Glomerular visceral epithelial cell (primary cell): ENCODE data around the gene RNU5B-1.

ENCODE experiments used
- DNase-seq: peaks from one replicate; pipeline ENCODE4 v3.0.0-alpha.2; 2016; ENCODE audit errors: extremely low spot score

Gene RNU5B-1

DNA sequence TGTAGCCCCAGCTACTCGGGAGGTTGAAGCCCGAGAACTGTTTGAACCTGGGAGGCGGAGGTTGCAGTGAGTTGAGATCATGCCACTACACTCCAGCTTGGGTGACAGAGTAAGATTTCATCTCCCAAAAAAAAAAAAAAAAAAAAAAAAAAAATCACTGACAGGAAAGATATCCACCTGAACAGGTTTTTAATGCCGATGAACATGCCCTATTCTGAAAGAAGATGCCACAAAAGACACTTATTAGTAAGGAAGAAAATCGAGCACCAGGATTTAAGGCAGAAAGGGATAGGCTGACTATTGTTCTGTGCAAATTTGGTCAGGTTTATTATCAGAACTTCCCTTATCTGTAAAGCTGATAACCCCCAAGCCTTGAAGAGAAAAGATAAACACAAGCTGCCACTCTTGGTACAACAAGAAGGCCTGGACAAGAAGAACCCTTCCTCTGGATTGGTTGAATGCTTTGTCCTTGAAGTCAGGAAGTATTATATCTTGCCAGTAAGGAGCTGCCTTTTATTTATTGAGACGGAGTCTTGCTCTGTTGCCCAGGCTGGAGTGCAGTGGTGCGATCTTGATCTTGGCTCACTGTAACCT is 15.1 kb upstream of the RNU5B-1 start:
- DNase-seq, result no peak

DNA sequence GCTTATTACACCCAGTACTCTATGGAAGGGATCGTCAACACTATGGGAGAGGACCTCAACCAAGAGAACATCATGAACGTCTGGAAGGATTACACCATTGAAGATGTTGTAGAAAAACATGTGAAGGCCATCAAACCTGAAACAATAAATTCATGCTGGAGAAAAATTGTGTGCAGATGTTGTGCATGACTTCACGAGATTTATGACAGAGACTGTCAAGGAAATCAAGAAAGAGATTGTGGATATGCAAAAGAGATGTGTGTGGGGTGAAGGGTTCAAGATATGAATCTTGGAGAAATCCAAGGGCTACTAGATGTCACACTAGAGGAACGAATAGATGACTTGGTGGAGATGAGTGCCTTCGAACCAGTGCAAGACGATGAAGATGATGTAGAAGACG is 14.2 kb upstream of the RNU5B-1 start:
- no peak for DNase-seq

DNA sequence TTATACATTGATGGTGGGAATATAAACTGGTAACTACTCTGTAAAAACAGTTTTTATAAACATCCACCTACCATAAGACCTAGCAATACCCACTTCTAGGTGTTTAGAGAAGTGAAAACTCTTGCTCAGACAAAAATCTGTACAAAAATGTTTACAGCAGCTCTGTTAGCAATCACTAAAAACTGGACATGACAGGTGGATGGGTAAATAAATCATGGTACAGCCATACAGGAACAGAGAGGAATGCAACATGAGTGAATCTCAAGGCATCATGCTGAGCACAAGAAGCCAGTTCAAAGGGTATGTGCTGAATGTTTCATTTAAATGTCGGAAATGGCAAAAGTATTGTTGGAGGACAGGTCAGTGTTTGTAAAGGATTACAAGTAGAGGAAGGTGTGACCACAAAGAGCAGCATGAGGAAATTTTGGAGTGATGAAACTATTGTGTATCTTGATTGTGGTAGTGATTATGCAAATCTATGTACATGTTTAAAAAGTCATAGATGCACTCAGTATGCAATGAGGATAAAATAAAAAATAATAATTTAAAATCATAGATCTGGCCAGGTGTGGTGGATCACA is 11.4 kb upstream of the RNU5B-1 start:
- DNase-seq, result no peak

DNA sequence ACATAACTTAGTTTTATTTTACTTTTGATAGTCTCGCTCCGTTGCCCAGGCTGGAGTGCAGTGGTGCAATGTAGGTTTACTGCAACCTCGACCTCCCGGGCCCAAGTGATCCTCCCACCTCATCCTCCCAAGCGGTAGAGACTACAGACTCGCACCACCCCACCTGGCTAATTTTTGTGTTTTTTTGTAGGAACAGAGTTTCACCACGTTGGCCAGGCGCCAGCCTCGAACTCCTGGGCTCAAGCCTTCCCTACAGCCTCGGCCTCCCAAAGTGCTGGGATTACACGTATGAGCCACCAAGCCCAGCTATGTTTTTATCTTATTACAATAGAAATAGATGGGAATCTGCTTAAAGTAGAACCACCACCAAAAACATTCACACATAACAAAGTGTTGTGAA is 5.7 kb upstream of the RNU5B-1 start:
- DNase-seq, result no peak

DNA sequence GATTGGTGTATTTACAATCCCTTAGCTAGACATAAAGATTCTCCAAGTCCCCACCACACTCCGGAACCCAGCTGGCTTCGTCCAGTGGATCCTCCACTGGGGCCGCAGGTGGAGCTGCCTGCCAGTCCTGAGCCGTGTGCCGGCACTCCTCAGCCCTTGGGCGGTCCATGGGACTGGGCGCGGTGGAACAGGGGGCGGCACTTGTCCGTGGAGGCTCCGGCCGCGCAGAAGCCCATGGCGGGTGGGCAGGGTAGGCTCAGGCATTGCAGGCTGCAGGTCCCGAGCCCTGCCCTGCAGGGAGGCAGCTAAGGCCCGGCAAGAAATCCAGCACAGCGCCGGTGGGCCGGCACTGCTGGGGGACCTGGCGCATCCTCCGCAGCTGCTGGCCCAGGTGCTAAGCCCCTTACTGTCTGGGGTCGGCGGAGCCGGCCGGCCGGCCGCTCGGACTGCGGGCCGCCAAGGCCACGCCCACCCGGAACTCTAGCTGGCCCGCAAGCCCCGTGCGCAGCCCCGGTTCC is 3.5 kb upstream of the RNU5B-1 start:
- DNase-seq, result no peak

DNA sequence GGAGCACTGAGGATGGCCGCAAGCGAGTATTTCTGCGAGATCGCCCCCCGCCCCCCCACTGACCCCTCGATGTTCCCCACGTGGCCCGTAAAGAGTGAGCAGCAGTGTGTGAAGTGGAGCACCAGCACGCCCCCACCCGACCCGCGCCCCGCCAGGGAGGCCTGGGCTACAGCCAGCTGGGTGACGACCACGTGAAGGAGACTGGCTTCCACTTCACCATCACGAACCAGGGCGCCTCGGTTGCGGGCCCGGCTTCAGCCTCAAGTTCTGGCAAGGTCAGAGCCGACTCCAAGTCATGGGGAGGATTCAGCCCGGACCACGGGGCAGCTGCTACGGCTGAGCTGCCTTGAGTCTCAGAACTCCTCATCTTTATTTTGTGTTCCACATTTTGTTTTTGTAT is 2.4 kb upstream of the RNU5B-1 start:
- no peak for DNase-seq

DNA sequence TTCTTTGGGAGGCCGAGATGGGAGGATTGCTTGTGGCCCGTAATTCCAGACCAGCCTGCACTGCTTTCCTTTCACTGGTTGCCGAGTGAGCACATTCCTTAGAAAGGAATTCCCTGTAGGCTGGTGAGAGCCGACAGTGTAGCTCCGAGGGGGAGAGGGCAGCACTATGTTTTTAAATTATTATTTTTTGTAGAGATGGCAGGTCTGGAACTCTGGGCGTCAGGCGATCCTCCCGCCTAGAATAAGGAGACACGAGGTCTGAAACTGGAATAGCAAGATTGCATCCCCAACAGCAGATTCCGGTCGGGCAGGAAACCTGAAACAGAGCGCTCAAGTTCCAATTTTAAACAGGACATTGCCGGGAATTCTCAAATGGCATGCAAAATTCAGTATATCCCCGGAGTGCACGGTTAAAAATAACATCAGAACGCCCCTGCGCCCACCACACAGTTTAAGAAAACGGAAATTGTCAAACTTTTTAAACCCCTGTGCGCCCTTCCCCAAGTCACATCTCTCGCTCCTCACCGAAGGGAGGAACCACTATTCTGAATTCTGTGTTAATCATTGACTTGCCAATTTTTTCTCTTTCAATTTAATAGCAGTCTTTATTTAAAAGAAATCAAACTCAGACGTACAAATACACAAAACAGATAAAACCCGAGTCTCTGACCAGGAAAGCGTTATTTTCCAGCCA is 643 bp upstream of the RNU5B-1 start:
- DNase-seq, result peak; percentile 44

DNA sequence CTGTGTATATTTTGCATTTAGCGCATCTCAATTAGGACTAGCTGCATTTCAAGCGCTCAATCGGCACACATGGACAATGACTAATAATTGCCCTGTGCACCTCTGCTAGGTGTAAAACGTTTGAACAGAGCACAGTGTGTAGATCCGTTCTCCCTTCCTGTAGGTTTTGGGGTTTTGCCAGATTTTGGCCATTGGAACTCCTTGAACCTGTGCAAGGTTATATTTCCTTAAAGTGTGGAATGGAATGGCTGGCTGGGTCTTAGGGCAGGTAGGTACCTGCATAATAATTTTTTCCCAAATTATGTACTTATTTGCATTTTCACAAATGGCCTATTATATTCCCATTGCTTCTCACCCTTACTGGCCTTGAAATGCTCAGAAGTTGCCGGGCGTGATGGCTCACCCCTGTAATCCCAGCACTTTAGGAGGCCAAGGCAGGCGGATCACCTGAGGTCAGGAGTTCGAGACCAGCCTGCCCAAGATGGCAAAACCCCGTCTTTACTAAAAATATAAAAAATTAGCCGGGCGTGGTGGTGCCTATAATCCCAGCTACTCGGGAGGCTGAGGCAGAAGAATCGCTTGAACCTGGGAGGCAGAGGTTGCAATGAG is 777 bp downstream of the RNU5B-1 start:
- DNase-seq, result no peak

DNA sequence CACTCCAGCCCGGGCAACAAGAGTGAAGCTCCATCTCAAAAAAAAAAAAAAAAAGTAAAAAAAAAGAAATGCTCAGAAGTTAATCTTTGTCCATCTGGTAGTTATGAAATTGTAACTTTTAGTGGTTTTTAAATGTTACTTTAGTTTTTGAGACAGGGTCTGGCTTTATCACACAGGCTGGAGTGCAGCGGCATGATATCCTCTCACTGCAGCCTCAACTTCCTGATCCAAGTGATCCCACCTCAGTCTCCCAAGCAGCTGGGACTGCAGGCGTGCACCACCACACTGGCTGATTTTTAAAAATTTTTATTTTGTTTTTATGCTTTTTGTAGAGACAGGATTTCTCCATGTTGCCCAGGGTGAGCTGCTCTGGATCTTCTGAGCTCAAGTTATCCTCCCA is 1.3 kb downstream of the RNU5B-1 start:
- DNase-seq, result no peak

DNA sequence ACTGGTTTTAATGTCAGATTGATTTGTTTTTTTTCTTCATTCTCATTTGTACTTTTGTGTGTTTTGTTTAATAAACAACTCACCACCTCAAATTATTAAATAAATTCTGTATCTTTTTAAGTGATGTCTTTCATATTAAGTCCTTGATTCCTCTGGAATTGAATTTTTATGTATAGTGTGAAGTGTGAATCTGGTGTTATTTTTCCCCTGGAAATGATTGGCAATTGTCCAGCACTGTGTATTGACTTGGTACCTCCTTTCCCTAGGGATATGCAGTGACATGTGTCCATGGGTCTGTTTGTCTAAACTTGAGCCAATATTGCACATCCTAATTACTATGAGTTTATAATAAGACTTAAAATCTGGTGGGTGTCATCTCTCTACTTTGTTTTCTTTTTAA is 2.1 kb downstream of the RNU5B-1 start:
- DNase-seq, result no peak

DNA sequence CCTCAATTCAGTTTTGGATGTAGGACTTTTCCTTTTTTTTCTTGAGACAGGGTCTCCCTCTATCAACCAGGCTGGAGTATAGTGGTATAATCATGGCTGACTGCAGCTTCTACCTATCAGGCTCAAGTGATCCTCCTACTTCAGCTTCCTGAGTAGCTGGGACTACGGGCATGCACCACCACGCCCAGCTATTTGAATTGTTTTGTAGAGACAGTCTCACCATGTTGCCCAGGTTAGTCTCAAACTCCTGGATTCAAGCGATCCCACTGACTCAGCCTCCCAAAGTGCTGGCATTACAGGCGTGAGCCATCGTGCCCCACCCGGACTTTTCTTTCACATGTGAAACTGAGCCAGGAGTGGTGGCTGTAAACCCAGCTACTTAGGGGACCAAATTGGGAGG is 3.5 kb downstream of the RNU5B-1 start:
- no peak for DNase-seq

DNA sequence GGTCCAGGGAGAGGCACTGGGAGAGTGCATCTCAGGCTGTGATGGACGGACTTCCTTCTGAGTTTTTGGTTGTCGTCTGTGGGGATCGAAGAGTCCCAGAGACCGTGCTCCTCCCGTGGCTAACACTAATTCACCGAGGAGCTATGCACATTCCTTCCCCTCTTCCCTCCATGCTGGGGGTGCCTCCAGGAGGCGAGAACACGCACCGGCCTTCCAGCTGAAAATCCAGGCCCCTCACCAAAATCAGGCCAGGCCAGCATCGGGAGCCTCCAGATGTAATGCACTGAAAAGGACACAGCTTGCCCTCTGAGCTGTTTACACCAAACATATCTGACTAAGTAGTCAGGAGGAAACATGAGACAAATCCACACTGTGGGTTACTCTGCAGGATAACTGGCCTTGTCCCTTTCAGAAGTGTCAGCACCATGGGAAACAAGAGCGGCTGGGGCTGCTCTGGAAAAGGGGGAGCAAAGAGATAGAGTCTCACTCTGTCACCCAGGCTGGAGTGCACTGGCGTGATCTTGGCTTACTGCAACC is 5.5 kb downstream of the RNU5B-1 start:
- DNase-seq, result no peak

DNA sequence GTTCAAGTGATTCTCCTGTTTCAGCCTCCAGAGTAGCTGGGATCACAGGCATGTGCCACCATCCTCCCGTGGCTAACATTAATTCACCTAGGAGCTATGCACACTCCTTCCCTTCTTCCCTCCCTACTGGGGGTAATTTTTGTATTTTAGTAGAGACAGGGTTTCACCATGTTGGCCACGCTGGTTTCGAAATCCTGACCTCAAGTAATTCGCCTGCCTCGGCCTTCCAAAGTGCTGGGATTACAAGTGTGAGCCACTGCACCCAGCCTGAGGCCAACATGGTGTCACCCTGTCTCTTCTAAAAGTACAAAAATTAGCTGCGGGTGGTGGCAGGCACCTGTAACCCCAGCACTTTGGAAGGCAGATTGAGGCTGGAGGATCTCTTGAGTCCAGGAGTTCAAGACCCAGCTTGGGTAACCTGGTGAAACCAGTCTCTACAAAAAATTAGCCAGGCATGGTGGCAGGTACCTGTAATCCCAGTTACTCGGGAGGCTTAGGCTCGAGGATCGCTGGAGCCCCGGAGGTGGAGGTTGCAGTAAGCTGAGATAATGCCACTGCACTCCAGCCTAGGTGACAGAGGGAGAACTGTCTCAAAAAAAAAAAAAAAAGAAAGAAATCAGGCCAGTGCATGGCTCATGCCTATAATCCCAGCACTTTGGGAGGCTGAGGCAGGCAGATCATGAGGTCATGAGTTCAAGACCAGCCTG is 6.1 kb downstream of the RNU5B-1 start:
- DNase-seq, result no peak

DNA sequence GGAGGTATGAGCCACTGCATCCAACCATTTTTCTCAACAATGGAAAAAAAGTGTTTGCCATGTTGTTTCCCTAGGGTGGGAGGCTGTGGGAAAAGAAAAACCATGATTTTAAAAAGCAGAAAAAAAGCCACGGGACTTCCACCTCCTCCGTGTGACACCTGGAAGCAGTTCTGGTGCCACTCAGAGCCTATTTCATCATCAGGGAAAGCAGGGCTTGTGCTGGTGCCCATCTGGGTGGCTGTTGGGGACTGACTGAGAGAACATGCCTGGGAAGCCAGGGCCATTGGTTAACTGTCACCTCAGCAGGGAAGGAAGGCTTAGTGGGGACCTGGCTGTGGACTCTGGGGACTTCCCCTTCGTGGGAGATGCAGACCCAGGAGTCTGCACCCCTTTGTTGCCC is 7.3 kb downstream of the RNU5B-1 start:
- no peak for DNase-seq

DNA sequence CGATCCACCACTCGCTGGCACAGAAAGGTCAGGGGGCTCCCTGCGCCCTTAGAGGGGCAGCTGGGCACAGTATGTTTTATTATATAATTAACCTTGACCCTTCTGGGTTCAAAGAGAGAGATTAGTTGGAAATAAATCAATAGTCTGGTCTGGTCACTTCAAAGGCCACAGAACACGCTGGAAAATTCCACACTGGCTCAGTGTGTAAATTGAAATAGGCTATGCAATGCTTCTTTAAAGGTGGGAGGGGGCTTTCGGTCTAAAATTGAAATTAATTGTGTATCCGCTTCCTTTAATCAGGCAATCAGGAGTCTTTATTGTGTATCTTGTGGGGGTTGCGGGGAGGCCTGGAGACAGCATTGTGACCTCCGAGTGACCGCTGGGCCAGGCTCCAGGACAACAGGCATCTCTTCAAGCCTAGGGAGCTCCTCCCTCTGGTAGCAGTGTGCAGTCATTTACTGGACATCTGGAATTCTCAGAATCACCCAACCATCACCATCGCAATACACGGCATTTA is 8.0 kb downstream of the RNU5B-1 start:
- DNase-seq, result peak; percentile 28

DNA sequence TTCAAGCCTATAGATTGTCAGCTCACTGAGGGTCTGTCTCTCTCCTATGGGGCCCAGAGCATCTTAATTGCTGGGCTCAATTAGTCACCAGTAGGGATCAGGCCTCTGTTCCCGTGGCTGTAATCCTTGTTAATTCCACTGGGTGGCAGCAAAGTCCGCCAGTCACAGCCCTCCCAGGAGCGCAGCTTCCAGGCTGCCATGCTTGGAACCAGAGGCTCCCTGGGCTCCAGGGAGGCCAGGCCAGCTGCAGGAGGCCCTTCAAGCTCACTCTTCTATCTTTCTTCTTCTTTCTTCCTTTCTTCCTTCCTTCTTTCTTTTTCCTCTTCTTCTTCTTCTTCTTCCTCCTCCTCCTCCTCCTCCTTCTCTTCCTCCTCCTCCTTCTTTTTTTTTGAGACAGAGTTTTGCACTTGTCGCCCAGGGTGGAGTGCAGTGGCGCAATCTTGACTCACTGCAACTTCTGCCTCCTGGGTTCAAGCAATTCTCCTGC is 14.4 kb downstream of the RNU5B-1 start:
- peak; percentile 79 for DNase-seq

DNA sequence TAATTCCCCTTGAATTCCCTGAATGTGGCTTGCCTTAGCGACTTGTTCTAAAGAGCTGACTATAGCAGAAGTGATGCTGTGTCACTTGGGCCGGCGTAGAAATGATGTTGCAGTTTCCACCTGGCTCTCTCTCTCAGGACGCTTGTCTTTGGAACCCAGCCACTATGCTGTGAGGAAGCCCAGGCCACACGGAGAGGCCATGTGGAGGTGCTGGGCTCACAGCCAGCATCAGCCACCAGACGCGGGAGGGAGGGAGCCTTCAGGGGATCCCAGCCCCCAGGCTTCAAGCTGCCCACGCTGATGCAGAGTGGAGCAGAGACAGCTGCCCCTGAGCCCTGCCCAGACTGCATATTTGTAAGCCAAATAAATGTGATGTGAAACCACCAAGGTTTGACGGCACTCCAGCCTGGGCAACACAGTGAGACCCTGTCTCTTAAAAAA is 18.6 kb downstream of the RNU5B-1 start:
- peak; percentile 15 for DNase-seq

DNA sequence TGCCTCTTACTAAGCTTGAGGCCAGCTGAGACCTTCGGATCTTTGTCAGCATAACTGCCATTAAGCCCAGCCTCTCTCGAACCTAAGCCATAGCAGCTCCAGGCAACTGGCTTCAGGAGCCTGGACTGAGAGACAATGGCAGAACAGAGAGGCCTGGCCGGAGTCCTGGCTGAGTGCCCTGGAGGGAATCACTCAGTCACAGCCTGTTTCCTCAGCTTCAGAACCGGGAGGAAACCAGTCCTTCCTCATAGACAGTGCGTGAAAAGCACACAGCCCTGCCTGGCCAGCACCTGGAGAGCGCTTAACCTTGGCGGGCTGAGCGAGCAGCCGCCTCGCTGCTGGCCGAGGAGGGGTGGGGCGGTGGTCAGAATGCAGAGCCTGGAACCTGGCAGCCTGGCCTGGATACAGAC is 21.6 kb downstream of the RNU5B-1 start:
- DNase-seq, result no peak

DNA sequence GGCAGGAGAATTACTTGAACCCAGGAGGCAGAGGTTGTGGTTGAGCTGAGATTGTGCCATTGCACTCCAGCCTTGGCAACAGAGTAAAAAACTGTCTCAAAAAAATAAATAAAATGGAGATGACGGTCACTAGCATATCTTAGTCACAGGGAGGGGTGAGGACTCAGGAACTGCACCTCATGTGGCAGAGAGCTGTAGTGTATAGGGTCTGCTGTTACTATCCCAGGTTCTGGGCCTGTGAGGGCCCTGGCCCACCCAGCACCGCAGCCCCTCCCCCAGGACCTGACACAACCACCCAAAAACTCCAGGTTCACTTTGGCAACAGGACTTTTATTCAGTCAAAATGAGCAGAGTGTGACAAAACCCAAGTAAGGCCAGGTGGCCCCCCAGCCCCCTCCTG is 22.3 kb downstream of the RNU5B-1 start:
- no peak for DNase-seq

DNA sequence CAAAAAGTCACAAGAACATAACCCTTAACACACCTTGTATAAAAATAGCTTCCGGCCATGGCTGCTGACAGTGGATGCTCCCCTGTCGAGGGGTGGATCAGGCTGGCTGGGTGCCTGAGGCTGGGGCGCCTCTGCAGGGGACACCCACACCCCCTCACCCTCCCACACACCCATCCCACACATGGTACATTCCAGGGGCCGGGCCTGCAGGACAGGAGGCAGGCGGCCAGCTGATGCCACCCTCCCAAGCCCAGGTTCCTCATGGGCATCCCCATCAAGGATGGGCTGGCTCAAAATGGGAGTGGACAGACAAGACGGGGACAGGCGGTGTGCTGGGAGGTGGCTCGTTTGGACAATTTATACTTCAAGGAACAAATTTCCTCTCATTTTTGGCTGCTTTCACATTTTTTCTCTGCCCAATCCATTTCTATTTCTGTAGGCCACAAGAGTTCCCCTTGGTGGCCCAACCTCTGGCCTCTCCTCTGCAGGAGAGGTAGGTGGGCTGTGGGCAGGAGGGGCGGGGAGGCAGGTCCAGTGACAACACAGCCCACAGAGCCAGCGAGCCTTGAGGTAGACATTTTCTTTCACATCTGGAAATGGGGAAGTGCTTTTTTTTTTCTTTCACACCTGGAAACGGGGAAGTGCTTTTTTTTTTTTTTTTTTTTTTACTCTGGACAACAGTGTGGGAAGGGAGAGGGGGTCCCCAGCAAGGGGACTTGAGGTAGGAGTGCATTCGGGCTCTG is 23.3 kb downstream of the RNU5B-1 start:
- DNase-seq, result no peak
